Parathyroid adenoma (tissue), 2 donors: ENCODE results near the gene SNCB.

ENCODE experiments used
- H2AFZ ChIP-seq: fragments of 300-600 bp; sonication (generic); one replicate; pipeline ENCODE4 v1.7.0; 2017; ENCODE audit warnings: antibody characterized with exemption, mild to moderate bottlenecking
- H3K27ac ChIP-seq: fragments of 300-600 bp; sonication (generic); one replicate; pipeline ENCODE4 v1.7.0; 2017
- H3K27me3 ChIP-seq: fragments of 300-600 bp; sonication (generic); one replicate; pipeline ENCODE4 v1.7.0; 2017; ENCODE audit warnings: low read length; ENCODE audit not compliant: control insufficient read depth, insufficient read depth
- H3K36me3 ChIP-seq: fragments of 300-600 bp; sonication (generic); one replicate; pipeline ENCODE4 v1.7.0; 2017; ENCODE audit warnings: low read length; ENCODE audit not compliant: control insufficient read depth, insufficient read depth
- H3K4me1 ChIP-seq: fragments of 300-600 bp; sonication (generic); one replicate; pipeline ENCODE4 v1.7.0; 2017; ENCODE audit warnings: control low read depth
- H3K4me2 ChIP-seq: fragments of 300-600 bp; sonication (generic); one replicate; pipeline ENCODE4 v1.7.0; 2017; ENCODE audit warnings: low read length
- H3K4me3 ChIP-seq: fragments of 300-600 bp; sonication (generic); one replicate; pipeline ENCODE4 v1.7.0; 2017; ENCODE audit warnings: low read depth, low read length
- H3K79me2 ChIP-seq: fragments of 300-600 bp; sonication (generic); one replicate; pipeline ENCODE4 v1.7.0; 2017; ENCODE audit warnings: control low read depth
- H3K9ac ChIP-seq: fragments of 300-600 bp; sonication (generic); one replicate; pipeline ENCODE4 v1.7.0; 2017; ENCODE audit warnings: mild to moderate bottlenecking
- H3K9me3 ChIP-seq: fragments of 300-600 bp; sonication (generic); one replicate; pipeline ENCODE4 v1.7.0; 2017; ENCODE audit warnings: low read length; ENCODE audit not compliant: control insufficient read depth
- CTCF ChIP-seq: fragments of 300-600 bp; sonication (generic); IDR thresholded peaks from one replicate; pipeline ENCODE4 v1.7.0; 2017; ENCODE audit warnings: antibody characterized with exemption, mild to moderate bottlenecking
- donor health status: primary hyperparathyroidism.

SNCB gene

GRCh38 chr5:176661676-176662075 lies 31.3 kb upstream of the SNCB start:
- H3K4me2 ChIP-seq, result no peak overlapping the region
- H3K9me3 ChIP-seq, result no peaks in the 10 kb centered on the region
- H3K27me3 ChIP-seq, result no peaks in the 10 kb centered on the region
- TF ChIP-seq CTCF, result no peak
- H3K9ac ChIP-seq, result no peak overlapping the region
- no peak overlapping the region for H2AFZ ChIP-seq
- H3K79me2 ChIP-seq, result no peaks in the 10 kb centered on the region
- H3K27ac ChIP-seq, result no peak overlapping the region
- peaks cover 4% of the 10 kb centered on the region for H3K4me1 ChIP-seq
- no peaks in the 10 kb centered on the region for H3K36me3 ChIP-seq
- no peak overlapping the region for H3K4me3 ChIP-seq

GRCh38 chr5:176660860-176661641 lies 30.7 kb upstream of the SNCB start:
- H3K4me1 ChIP-seq, result peaks cover 4% of the 10 kb centered on the region
- H3K4me2 ChIP-seq, result no peak overlapping the region
- no peaks in the 10 kb centered on the region for H3K36me3 ChIP-seq
- H3K9ac ChIP-seq, result no peak overlapping the region
- no peak overlapping the region for H3K4me3 ChIP-seq
- H3K79me2 ChIP-seq, result no peaks in the 10 kb centered on the region
- no peaks in the 10 kb centered on the region for H3K9me3 ChIP-seq
- TF ChIP-seq CTCF, result peak; percentile 98
- peak overlapping the region; percentile 42 for H2AFZ ChIP-seq
- H3K27ac ChIP-seq, result no peak overlapping the region
- H3K27me3 ChIP-seq, result no peaks in the 10 kb centered on the region

GRCh38 chr5:176660530-176660859 lies 30.2 kb upstream of the SNCB start:
- H3K4me1 ChIP-seq, result peaks cover 4% of the 10 kb centered on the region
- no peaks in the 10 kb centered on the region for H3K79me2 ChIP-seq
- H3K4me3 ChIP-seq, result no peak overlapping the region
- H3K4me2 ChIP-seq, result no peak overlapping the region
- no peak overlapping the region for H2AFZ ChIP-seq
- no peaks in the 10 kb centered on the region for H3K27me3 ChIP-seq
- no peak overlapping the region for H3K9ac ChIP-seq
- H3K36me3 ChIP-seq, result no peaks in the 10 kb centered on the region
- H3K9me3 ChIP-seq, result no peaks in the 10 kb centered on the region
- no peak overlapping the region for H3K27ac ChIP-seq
- TF ChIP-seq CTCF, result no peak

- Histone ChIP-seq H3K9me3 (no peaks in the 10 kb centered on the region), H2AFZ (no peak overlapping the region), H3K9ac (no peak overlapping the region), H3K27me3 (no peaks in the 10 kb centered on the region), H3K79me2 (no peaks in the 10 kb centered on the region), H3K27ac (no peak overlapping the region), H3K36me3 (no peaks in the 10 kb centered on the region), H3K4me2 (no peak overlapping the region), H3K4me3 (no peak overlapping the region), H3K4me1 (peaks cover 4% of the 10 kb centered on the region)
- TF ChIP-seq CTCF, result no peak
These were observed 29.6 kb upstream of the SNCB start for GRCh38 chr5:176659860-176660461.

- H3K4me3 ChIP-seq, result no peak overlapping the region
- no peaks in the 10 kb centered on the region for H3K36me3 ChIP-seq
- no peaks in the 10 kb centered on the region for H3K9me3 ChIP-seq
- no peak overlapping the region for H2AFZ ChIP-seq
- H3K27me3 ChIP-seq, result no peaks in the 10 kb centered on the region
- peaks cover 4% of the 10 kb centered on the region for H3K4me1 ChIP-seq
- no peaks in the 10 kb centered on the region for H3K79me2 ChIP-seq
- H3K27ac ChIP-seq, result no peak overlapping the region
- no peak overlapping the region for H3K9ac ChIP-seq
- TF ChIP-seq CTCF, result no peak
- H3K4me2 ChIP-seq, result no peak overlapping the region
These were observed 29.1 kb upstream of the SNCB start for GRCh38 chr5:176659512-176659839.
